GM20431 (cell line): ENCODE data around the gene MPST.

Source experiments
- in situ Hi-C: fragments of 300-500 bp; cut with MseI, MboI; formaldehyde crosslinking; loops from one replicate; pipeline ENCODE4 v1.15.0; 2020; ENCODE audit warnings: low sequenced_read_pairs; ENCODE audit not compliant: unreplicated experiment

MPST gene

GRCh38 chr22:37020192-37020479, 594 bp downstream of the MPST start:
- in situ Hi-C loops = loop anchor here (25.0 kb wide), 1 partner anchor 483 kb away; the partner anchor contains the start of gene EIF3D

DNA sequence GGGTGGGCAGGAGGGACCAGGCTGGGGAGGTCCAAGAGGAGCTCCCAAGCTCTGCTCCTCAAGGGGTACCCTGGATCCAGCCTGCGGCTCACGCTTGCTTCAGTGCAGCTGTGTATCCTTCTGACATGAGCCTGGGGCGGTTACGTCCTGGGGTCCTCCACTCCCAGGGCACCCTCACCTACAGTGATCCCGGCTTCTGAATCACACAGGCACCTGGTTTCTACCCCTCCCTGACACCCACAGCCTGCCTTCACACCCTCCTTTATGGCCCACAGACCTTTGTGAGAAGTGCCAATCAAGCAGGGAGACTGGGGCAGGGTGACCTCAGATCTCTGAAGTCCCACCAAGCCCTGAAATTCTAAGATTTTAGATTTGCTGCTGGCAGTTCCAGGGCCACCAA, 1.5 kb downstream of the MPST start:
- in situ Hi-C loops = loop anchor here (25.0 kb wide), 1 partner anchor 484 kb away; the partner anchor contains the start of gene EIF3D

GRCh38 chr22:37021710-37022482, 2.4 kb downstream of the MPST start:
- in situ Hi-C loops = loop anchor here (25.0 kb wide), 1 partner anchor 485 kb away; the partner anchor contains the start of gene EIF3D

DNA sequence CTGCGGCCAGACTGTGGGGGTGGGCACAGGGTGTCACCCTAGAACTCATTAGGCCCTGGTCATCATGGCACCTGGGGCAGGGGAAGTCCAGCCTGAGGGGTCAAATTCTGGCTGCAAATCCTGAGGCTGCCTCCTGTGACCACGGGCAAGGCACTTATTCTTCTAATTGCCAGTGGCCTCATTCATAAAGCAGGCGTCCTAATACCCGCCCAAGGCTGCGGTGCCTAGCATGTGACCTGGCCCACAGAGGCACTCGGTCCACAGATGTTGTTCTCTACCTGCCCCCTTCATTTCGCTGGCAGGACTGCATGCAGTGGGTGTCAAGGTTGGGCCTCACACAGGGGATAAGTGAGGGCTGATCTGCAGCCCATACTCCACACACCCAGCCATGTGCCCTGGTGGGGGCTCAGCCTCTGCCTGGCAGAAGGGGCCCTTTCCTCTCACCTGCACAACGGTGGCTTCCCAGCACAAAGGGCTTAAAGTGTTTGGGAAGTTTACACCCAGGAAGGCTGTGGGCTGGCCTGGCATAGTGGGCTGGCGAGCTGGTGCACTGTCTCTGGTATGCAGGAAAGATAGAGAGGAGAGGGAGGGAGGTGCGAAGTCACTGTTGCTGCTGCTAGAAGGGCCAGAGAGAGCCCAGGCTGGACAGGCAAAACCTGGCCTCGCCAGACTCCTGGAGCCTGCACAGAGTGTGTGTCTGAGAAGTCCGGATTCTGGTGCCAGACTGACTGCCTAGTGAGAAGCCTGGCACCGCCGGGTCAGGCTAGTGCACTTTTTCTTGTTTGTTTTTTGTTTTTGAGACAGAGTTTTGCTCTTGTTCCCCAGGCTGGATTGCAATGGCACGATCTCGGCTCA, 3.2 kb downstream of the MPST start:
- in situ Hi-C loops = loop anchor here (25.0 kb wide), 1 partner anchor 485 kb away; the partner anchor contains the start of gene EIF3D

DNA sequence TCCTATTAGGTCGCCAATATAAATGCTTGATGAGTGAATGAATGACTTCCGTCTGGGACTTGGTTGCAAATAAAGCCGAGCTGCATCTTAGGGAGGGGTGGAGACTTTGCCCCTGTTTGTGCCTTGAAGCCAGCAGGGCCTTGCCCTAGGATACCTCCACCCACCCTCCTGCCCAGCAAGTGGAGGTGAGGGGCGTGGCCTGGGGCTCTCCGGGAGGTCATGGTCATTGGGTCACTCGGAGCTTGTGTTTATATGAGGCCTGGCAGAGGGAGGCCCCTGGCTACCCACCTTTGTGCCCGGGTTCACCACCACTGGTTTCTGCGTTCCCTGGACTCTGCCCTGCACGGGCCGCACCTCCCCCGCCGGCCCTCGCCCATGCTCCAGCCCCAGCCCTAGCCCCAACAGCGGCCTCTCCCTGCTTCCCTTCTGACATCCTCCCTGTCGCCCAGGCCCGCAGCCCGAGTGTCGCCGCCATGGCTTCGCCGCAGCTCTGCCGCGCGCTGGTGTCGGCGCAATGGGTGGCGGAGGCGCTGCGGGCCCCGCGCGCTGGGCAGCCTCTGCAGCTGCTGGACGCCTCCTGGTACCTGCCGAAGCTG, 4.3 kb downstream of the MPST start:
- in situ Hi-C loops = loop anchor here (25.0 kb wide), 1 partner anchor 487 kb away; the partner anchor contains the start of gene EIF3D

DNA sequence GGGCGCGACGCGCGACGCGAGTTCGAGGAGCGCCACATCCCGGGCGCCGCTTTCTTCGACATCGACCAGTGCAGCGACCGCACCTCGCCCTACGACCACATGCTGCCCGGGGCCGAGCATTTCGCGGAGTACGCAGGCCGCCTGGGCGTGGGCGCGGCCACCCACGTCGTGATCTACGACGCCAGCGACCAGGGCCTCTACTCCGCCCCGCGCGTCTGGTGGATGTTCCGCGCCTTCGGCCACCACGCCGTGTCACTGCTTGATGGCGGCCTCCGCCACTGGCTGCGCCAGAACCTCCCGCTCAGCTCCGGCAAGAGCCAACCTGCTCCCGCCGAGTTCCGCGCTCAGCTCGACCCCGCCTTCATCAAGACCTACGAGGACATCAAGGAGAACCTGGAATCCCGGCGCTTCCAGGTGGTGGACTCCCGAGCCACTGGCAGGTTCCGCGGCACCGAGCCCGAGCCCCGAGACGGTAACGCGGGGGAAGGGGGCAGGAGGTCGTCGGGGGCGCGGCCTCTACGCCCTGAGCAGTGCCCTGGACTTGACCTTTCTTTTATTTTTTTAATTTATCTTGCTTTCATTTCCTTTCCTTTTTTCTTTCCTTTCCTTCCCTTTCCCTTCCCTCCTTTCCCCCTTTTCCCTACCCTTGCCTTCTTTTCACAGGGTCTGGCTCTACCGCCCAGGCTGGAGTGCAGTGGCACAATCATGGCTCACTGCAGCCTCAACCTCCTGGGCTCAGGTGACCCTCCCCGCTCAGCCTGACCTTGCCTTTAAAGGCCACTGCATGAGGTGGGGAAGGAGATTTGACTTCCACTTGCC, 5.0 kb downstream of the MPST start:
- in situ Hi-C loops = loop anchor here (25.0 kb wide), 1 partner anchor 487 kb away; the partner anchor contains the start of gene EIF3D

GRCh38 chr22:37025500-37026070, 6.0 kb downstream of the MPST start:
- in situ Hi-C loops = no loop called here

DNA sequence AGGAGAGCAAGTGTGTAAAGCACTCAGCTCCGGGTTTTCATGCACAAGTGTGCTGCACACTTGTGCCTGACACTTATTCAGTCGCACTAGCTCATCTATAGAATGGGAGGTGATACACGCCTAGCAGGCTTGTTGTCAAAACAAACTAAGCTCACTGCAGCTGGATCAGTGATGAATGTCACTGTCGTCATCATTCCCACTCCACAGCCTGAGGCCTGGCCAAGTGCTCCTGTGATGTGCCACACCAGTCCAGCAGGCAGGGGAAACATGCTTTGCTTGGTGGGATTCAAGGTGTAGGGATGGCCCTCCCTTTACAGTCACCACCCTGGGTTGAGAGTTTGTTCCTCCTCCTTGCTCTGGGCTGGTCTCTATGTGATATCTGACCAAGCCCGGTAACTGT, 6.8 kb downstream of the MPST start:
- in situ Hi-C loops = no loop called here

DNA sequence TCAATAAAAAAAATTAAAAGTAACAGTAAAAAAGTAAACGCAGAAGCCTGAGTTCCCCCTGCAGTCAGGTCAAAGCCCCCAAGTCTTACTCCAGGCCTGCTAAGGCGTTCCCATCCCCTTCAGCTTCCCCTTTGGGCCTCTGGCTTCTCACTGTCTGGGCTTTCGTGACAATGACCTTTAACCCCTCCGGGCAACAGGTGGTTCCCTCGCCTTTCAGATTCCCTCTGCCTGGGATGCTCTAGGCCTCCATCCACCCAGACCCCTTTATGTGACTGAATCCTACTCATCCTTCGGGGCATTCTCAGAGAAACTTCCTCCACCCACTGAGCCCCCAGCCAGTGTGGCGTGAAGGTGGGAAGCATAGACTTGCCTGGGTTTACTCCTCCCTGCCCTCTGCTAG, 8.0 kb downstream of the MPST start:
- in situ Hi-C loops = no loop called here

- in situ Hi-C loops = no loop called here
Observed at GRCh38 chr22:37028692-37029674, 9.4 kb downstream of the MPST start.

GRCh38 chr22:37030560-37031281, 11.2 kb downstream of the MPST start:
- in situ Hi-C loops = no loop called here

- in situ Hi-C loops = no loop called here
Observed at GRCh38 chr22:37032134-37032534, 12.6 kb downstream of the MPST start.

GRCh38 chr22:37032535-37033460, 13.3 kb downstream of the MPST start:
- in situ Hi-C loops = no loop called here

GRCh38 chr22:37033605-37034430, 14.3 kb downstream of the MPST start:
- in situ Hi-C loops = no loop called here

GRCh38 chr22:37036655-37037377, 17.3 kb downstream of the MPST start:
- in situ Hi-C loops = no loop called here
